Astrocyte (in vitro differentiated cells and primary cell): Measurements from ENCODE around the gene OSBPL9.

Source experiments
- CTCF ChIP-seq: IDR thresholded peaks from 2 replicates; pipeline ENCODE4 v1.5.1; 2011; ENCODE audit warnings: low read depth, mild to moderate bottlenecking, inconsistent platforms, low read length, moderate library complexity; ENCODE audit not compliant: insufficient read depth
- EZH2 ChIP-seq: IDR thresholded peaks from 2 replicates; pipeline ENCODE4 v1.6.1; 2012; ENCODE audit warnings: mild to moderate bottlenecking, low read length, inconsistent platforms; ENCODE audit not compliant: insufficient read depth

GRCh38 chr1:51689075-51689440 is 72.2 kb downstream of the OSBPL9 start:
- no peak for TF ChIP-seq EZH2
- no peak for TF ChIP-seq CTCF
